HUES6 (cell line): ENCODE measurements around the gene KCNMA1.

Experiments
- H3K27ac ChIP-seq: 2 replicates; pipeline ENCODE4 v1.7.0; 2013; ENCODE audit warnings: low read depth, mild to moderate bottlenecking, low read length, inconsistent platforms
- H3K27me3 ChIP-seq: 2 replicates; pipeline ENCODE4 v1.6.1; 2013; ENCODE audit warnings: low read length; ENCODE audit not compliant: control insufficient read depth, insufficient read depth
- H3K36me3 ChIP-seq: 2 replicates; pipeline ENCODE4 v1.6.1; 2013; ENCODE audit warnings: low read length; ENCODE audit not compliant: control insufficient read depth, insufficient read depth
- H3K4me1 ChIP-seq: 2 replicates; pipeline ENCODE4 v1.6.1; 2013; ENCODE audit warnings: low read length; ENCODE audit not compliant: control insufficient read depth, insufficient read depth
- H3K4me3 ChIP-seq: 2 replicates; pipeline ENCODE4 v1.5.1; 2013; ENCODE audit warnings: low read depth, low read length
- H3K9ac ChIP-seq: one replicate; pipeline ENCODE4 v1.6.1; 2013; ENCODE audit warnings: mild to moderate bottlenecking, low read length
- H3K9me3 ChIP-seq: 2 replicates; pipeline ENCODE4 v1.6.1; 2013; ENCODE audit warnings: low read depth, low read length; ENCODE audit not compliant: control insufficient read depth, insufficient read depth

The KCNMA1 gene

DNA sequence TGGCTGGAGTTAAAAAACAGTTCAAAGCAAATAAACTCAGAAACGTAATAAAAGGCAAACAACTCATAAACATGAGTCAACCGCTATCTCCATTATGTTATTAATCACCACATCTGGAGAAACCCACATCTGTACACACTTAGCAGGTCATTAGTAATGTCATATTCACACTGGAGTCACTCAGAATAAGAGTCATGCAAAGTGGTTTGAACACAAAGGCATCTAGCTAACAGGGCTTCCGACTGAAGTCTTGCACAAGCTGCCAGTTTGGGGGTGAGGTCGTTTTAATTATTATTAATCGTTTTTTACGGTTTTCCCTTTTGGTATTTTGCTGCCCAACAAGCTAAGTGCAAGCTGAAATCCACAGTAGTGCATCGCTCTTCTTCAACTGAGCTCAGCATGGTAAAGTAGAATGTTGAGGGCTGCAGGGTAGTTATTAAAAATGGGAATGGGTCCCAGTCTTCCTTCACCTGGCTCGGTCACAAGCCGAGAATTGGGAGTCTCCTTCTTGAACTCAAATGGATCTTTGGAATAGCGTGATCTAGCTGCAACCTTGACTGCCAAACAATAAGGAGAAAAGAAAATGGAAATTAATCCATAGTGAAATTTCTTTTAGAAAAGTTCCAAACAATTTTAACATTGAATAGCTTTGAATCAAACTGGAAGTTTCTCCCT lies 663.5 kb downstream of the KCNMA1 start:
- H3K9me3 ChIP-seq, result no peaks in the 10 kb centered on the region
- H3K4me1 ChIP-seq, result peaks cover 4% of the 10 kb centered on the region; the same call in 1 of the 2 replicates
- no peak overlapping the region for H3K4me3 ChIP-seq
- no peak overlapping the region for H3K9ac ChIP-seq
- H3K36me3 ChIP-seq, result no peaks in the 10 kb centered on the region
- no peak overlapping the region for H3K27ac ChIP-seq
- no peaks in the 10 kb centered on the region for H3K27me3 ChIP-seq

- H3K4me1 ChIP-seq, result peaks cover 4% of the 10 kb centered on the region; the same call in 1 of the 2 replicates
- H3K27me3 ChIP-seq, result no peaks in the 10 kb centered on the region
- no peaks in the 10 kb centered on the region for H3K9me3 ChIP-seq
- H3K9ac ChIP-seq, result no peak overlapping the region
- H3K4me3 ChIP-seq, result no peak overlapping the region
- H3K27ac ChIP-seq, result no peak overlapping the region
- H3K36me3 ChIP-seq, result no peaks in the 10 kb centered on the region
Measured at GRCh38 chr10:76973091-76974016, 664.3 kb downstream of the KCNMA1 start.

GRCh38 chr10:76972541-76972940 lies 665.1 kb downstream of the KCNMA1 start:
- H3K9me3 ChIP-seq, result no peaks in the 10 kb centered on the region
- no peak overlapping the region for H3K4me3 ChIP-seq
- no peaks in the 10 kb centered on the region for H3K27me3 ChIP-seq
- H3K36me3 ChIP-seq, result no peaks in the 10 kb centered on the region
- H3K27ac ChIP-seq, result no peak overlapping the region
- no peak overlapping the region for H3K9ac ChIP-seq
- H3K4me1 ChIP-seq, result peaks cover 4% of the 10 kb centered on the region; the same call in 1 of the 2 replicates

DNA sequence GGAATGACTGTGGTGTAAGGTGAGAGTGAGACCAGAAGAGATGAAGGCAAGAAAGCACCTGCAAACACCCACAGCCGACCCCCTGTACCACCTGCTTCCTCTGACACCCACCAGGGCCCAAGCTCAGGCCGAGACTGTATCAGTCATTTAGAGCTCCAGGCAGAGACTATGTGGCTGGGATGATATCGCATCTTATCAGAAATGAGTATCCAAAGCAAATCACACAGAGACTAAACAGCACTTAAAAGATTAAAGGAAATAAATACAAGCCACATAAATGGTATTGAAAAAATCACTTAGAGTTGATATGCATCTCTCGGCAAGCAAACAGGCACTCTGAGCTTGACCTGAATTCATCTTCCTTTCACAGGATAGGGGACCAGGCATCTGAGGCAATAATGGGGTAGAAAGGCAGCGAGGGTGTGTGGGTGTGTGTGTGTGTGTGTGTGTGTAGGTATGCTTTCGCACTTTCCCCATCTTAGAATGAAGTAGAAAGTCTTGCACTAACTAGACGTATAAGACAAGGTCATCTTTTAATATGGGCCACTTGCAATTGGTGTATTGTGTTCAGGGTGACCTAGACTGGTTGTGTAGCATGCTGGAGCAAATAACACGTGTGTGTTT lies 665.9 kb downstream of the KCNMA1 start:
- Histone ChIP-seq H3K36me3 (no peaks in the 10 kb centered on the region), H3K9me3 (no peaks in the 10 kb centered on the region), H3K9ac (no peak overlapping the region), H3K27me3 (no peaks in the 10 kb centered on the region), H3K27ac (no peak overlapping the region), H3K4me3 (no peak overlapping the region), H3K4me1 (peaks cover 4% of the 10 kb centered on the region; the same call in 1 of the 2 replicates)

- H3K4me1 ChIP-seq, result peaks cover 4% of the 10 kb centered on the region; the same call in 1 of the 2 replicates
- no peak overlapping the region for H3K27ac ChIP-seq
- H3K27me3 ChIP-seq, result no peaks in the 10 kb centered on the region
Measured at GRCh38 chr10:76970711-76971519, 666.7 kb downstream of the KCNMA1 start.

DNA sequence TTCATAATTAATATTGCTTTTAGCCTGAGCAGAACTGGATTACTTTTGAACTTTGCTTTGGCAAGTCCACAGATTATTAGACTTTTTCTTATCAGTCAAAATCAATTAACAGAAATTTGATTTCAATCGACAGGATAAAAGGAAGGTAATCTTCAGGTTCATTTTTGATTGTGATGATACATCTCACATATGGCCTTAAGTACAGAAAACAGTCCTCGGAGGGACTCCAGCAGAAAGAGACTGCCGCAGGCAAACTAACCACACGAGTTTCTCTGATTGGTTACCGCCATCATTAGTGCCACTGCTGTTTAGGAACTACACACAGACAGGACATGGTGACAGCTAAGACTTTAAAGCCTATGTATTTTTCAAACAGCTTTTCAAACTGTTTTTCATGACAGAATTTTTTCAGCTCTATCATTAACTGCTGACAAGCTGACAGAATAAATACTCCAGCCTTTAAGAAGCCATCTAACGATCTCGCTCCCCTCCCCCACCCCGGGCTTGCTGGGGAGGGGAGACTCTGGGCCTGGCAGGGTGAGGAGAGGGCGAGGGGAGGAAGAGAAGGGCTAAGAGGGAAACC lies 668.2 kb downstream of the KCNMA1 start:
- Histone ChIP-seq H3K27ac (no peak overlapping the region), H3K36me3 (no peaks in the 10 kb centered on the region), H3K4me1 (peaks cover 4% of the 10 kb centered on the region; the same call in 1 of the 2 replicates), H3K9ac (no peak overlapping the region), H3K27me3 (no peaks in the 10 kb centered on the region), H3K9me3 (no peaks in the 10 kb centered on the region), H3K4me3 (no peak overlapping the region)

More at GRCh38 chr10:76970711-76971519, 666.7 kb downstream of the KCNMA1 start:
- Histone ChIP-seq H3K9ac (no peak overlapping the region), H3K36me3 (no peaks in the 10 kb centered on the region), H3K9me3 (no peaks in the 10 kb centered on the region), H3K4me3 (no peak overlapping the region)

- no peaks in the 10 kb centered on the region for H3K9me3 ChIP-seq
- H3K4me3 ChIP-seq, result no peak overlapping the region
- H3K36me3 ChIP-seq, result no peaks in the 10 kb centered on the region
- H3K4me1 ChIP-seq, result peaks cover 4% of the 10 kb centered on the region; the same call in 1 of the 2 replicates
- no peak overlapping the region for H3K27ac ChIP-seq
- H3K9ac ChIP-seq, result no peak overlapping the region
- no peaks in the 10 kb centered on the region for H3K27me3 ChIP-seq
Measured at GRCh38 chr10:76968483-76968882, 669.1 kb downstream of the KCNMA1 start.

DNA sequence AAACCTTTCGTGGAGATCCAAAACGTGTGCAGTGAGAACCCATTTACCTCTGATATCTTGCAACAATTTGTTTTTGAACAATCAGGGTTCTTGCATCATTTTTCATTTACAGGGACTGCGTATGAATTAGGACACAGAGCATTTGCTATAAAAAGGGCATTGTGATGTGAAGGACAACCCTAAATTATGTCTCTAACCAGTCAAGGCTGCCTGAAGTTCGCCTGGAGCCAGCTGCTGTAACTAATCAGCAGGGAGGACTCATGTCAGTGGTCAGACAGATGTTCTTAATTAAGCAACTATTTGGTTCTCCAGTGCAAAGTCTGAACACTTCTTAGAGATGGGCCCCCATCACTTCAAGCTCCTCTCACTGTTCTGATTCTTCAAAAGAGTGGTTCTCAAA lies 674.8 kb downstream of the KCNMA1 start:
- no peaks in the 10 kb centered on the region for H3K4me1 ChIP-seq
- no peak overlapping the region for H3K9ac ChIP-seq
- H3K36me3 ChIP-seq, result no peaks in the 10 kb centered on the region
- H3K27ac ChIP-seq, result no peak overlapping the region
- H3K9me3 ChIP-seq, result no peaks in the 10 kb centered on the region; the same call in none of the 2 replicates
- no peaks in the 10 kb centered on the region for H3K27me3 ChIP-seq
- H3K4me3 ChIP-seq, result no peak overlapping the region

GRCh38 chr10:76961841-76962240 lies 675.8 kb downstream of the KCNMA1 start:
- Histone ChIP-seq H3K9ac (no peak overlapping the region), H3K27ac (no peak overlapping the region), H3K4me1 (no peaks in the 10 kb centered on the region), H3K4me3 (no peak overlapping the region), H3K9me3 (no peaks in the 10 kb centered on the region; the same call in none of the 2 replicates), H3K36me3 (no peaks in the 10 kb centered on the region), H3K27me3 (no peaks in the 10 kb centered on the region)

GRCh38 chr10:76959111-76959510 lies 678.5 kb downstream of the KCNMA1 start:
- no peaks in the 10 kb centered on the region for H3K27me3 ChIP-seq
- no peak overlapping the region for H3K27ac ChIP-seq
- no peaks in the 10 kb centered on the region; the same call in none of the 2 replicates for H3K9me3 ChIP-seq
- H3K36me3 ChIP-seq, result no peaks in the 10 kb centered on the region
- no peak overlapping the region for H3K9ac ChIP-seq
- no peak overlapping the region for H3K4me3 ChIP-seq
- no peaks in the 10 kb centered on the region for H3K4me1 ChIP-seq
